Lower leg skin (tissue), 3 donors: ENCODE results near the gene AK5.

Source experiments
- POLR2A ChIP-seq, 2 donors: fragments of 450-650 bp; IDR thresholded peaks; one replicate each; pipeline ENCODE4 v1.6.1; 2016 to 2017; ENCODE audit warnings: antibody characterized with exemption in 2 of 2, mild to moderate bottlenecking in 1 of 2, moderate library complexity in 1 of 2
- TF ChIP-seq, protein P1 (sequence below), 3 donors: fragments of 450-650 bp; IDR thresholded peaks; one replicate each; pipeline ENCODE4 v1.5.1; 2016; ENCODE audit warnings: antibody characterized with exemption in 3 of 3, mild to moderate bottlenecking in 3 of 3, moderate library complexity in 2 of 3

DNA sequence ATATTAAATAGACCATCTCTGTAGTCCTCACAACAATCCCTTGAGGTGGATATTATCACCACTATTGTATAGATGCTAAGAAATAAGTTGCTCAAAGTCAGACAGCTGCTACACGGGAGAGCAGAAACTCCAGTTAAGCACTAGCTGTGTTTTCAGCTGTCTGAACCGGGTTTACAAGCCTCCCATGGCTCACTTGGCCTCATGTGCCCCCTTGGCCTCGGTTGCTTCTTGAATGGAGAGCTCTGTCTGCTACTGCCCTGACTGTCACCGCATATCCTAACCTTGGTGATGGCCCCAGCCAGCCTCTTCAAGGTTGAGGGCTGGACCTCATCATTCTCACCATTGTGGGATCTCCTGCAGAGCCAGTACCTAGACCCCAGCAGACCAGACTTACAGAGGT is 123.4 kb downstream of the AK5 start:
- TF ChIP-seq POLR2A (IDR thresholded peaks at IDR 0.05), result no peak
- TF ChIP-seq, protein P1, sequence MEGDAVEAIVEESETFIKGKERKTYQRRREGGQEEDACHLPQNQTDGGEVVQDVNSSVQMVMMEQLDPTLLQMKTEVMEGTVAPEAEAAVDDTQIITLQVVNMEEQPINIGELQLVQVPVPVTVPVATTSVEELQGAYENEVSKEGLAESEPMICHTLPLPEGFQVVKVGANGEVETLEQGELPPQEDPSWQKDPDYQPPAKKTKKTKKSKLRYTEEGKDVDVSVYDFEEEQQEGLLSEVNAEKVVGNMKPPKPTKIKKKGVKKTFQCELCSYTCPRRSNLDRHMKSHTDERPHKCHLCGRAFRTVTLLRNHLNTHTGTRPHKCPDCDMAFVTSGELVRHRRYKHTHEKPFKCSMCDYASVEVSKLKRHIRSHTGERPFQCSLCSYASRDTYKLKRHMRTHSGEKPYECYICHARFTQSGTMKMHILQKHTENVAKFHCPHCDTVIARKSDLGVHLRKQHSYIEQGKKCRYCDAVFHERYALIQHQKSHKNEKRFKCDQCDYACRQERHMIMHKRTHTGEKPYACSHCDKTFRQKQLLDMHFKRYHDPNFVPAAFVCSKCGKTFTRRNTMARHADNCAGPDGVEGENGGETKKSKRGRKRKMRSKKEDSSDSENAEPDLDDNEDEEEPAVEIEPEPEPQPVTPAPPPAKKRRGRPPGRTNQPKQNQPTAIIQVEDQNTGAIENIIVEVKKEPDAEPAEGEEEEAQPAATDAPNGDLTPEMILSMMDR (IDR thresholded peaks at IDR 0.05), result no peak
